Hematopoietic multipotent progenitor cell (in vitro differentiated cells): Measurements from ENCODE around the gene PPP1R13L. TPM values are rescaled to one million over a fixed set of nuclear protein-coding genes. Genes with fewer than 3 reads are reported as not detected.
A peak's percentile ranks its signal among the peaks of the same experiment; 100 is the strongest.

Source experiments
- DNase-seq, 3 donors: peaks; one replicate each; pipeline ENCODE4 v3.0.0-alpha.2; 2011 to 2015; ENCODE audit warnings: low read depth in 2 of 3, low spot score in 2 of 3
- total RNA-seq: library from RNA; depleted of rRNA; stranded (reverse); fragments of >200 nt; gene quantifications from one replicate; pipeline ENCODE4 v1.2.3, GENCODE V29; 2012

PPP1R13L gene
- total RNA-seq, 1 donor = 2.7 TPM

DNA sequence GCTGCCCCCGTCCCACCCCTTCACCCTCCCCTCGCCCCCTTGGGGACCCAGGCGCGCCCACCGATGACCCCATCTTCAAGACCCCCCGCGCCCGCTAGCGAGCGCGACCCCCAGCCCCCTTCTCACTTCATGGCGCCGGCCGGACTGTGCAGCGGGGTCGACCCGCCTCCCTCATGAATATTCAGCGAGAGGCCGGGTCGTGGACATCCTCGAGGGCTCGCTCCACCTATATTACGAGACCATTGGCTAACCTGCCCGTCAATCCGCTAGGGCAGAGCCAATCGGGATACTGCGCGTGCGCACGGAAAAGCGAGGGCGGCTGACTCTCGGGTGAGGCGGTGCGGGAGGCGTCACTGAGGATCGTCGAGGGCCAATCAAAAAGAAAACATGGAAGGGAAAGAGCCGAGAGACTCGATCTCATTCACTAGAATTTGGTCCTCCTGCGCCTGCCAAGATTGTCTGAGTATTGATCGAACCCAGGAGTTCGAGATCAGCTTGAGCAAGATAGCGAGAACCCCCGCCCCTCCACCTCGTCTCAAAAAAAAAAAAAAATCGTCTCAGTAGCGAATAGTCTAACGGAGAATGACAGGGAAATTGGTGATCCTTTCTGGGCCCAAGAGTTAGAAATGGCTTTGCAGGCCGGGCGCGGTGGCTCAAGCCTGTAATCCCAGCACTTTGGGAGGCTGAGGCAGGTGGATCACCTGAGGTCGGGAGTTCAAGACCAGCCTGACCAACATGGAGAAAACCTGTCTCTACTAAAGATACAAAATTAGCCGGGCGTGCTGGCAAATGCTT is 34.3 kb downstream of the PPP1R13L start, which contains the start of gene ERCC2:
TSS of gene ERCC2 (minus strand) at position 164 of the 795 bp plus-strand sequence. CDS start at position 131, 33 bp downstream.
- peak; percentile 99 for DNase-seq

- DNase-seq = no peak
Measured at GRCh38 chr19:45368737-45369340, 36.0 kb downstream of the PPP1R13L start.

- no peak for DNase-seq
Measured at GRCh38 chr19:45368127-45368526, 36.7 kb downstream of the PPP1R13L start.

DNA sequence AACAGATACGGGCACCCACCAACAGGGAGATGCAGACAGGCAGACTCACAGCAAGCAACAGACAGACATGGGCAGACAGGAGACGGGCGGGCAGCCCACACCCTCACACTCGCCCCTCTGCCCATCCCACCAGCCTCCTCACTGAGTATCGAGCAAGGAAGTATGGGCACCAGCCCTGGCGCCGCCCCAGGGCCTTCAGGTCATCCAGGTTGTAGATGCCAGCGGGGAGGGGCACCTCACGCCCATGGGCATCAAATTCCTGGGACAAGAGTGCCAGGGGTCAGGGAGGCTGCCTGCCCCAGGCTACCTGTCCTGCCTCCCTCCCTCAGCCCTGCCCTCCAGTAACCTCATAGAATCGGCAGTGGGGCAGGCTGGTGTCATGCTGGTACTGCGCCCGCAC is 40.2 kb downstream of the PPP1R13L start:
- DNase-seq = no peak

- no peak for DNase-seq
Measured at GRCh38 chr19:45363861-45364459, 40.9 kb downstream of the PPP1R13L start.

DNA sequence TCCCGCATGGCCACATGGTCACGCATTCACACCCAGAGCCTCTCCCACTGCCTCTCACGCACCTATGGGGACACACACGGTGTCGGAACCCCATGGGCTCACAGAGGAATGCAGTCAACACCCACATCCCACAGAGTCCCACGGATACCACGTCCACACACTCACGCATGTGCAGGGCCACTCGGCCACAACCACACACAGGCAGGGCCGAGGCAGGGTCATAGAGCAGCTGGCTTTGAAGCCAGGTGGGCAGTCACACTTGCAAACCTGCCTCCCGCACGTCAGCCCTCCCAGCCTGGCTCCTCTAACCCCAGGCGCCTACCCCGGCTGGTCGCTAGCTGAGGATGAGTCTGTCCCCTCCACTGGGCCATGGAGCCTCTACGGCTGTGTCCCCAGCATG is 42.6 kb downstream of the PPP1R13L start:
- DNase-seq = no peak

DNA sequence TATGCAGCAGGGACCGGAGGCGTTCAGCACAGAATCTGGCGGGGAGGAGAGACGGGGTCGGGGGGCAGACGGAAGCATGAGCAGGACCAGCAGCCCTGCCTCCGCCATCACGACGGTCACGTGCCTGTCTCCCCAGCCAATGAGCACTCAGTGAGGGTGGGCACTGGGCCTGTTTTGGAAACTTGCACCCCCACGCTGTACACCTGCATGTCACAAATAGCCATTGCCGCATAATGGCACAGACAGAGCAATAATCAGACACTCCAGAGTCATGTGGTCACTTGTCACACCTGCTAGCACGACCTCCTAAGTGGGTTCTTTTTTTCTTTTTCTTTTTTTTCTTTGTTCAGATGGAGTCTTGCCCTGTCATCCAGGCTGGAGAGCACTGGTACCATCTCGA is 43.3 kb downstream of the PPP1R13L start:
- DNase-seq = no peak

GRCh38 chr19:45358213-45358792 is 46.6 kb downstream of the PPP1R13L start:
- no peak for DNase-seq

DNA sequence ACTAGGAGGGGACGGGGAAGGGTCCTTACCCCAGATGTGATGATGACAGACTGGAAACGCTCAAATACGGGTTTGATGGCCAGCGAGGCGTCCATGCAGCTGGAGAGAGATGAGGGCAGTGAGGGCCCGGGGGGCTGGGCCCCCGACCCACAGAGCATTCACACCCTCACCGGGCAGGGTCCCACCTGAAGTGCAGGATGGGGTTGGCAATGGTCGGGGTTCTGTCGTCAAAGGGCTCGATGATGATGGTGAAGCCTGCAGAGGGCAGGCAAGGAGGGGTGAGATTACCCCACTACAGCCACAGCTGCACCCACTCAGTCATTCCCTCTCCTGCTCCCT is 47.5 kb downstream of the PPP1R13L start:
- DNase-seq = no peak

DNA sequence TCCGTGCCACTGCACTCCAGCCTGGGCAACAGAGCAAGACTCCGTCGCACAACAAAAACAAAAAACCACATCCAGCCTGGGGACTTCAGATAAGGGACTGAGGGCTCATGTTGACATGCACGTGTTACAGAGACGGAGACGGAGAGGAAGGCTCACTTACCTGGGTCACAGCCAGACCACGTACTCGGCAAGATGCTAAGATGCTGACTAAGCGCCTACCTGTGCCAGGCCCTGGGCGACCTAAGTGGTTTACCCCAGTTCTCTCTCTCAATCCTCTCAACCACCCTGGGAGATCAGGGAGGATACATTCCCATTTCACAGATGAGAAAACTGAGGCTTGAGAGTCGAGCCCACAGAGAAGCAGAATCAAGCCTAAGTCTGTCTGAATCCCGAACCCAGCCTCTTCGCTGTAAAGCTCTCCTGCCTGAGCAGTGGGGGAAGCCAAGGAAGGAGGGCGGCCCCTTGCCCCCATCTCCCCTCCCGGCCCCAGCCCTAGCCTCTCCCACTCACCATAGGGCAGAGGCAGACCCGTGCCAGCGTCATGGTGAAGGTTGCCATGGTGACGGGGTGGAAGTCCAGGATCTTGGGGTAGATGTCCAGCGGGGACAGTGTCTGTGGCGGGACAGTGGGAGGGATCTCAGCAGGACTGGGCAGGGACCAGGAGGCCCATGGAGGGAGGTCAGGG is 48.0 kb downstream of the PPP1R13L start:
- peak in 1 of 3 donors; percentile 28 for DNase-seq

- no peak for DNase-seq
Measured at GRCh38 chr19:45355910-45356309, 49.0 kb downstream of the PPP1R13L start.

DNA sequence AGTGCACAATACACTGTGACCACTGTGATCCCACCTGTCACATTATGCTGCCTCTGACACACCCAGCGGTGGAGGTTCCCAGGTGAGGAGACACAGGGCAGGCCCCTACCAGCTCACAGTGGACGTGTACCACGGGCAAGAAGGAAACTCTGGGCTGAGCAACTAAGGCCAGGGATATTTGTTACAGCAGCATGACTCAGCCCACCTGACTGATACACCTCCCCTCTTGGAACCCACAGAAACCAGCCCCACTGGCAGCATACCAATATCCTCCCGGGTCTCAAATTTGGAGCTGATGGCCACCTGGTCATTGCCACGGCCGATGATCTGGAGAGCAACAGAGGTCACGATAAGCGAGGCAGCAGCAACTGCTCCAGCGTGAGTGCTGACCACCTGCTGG is 49.5 kb downstream of the PPP1R13L start:
- DNase-seq = no peak

DNA sequence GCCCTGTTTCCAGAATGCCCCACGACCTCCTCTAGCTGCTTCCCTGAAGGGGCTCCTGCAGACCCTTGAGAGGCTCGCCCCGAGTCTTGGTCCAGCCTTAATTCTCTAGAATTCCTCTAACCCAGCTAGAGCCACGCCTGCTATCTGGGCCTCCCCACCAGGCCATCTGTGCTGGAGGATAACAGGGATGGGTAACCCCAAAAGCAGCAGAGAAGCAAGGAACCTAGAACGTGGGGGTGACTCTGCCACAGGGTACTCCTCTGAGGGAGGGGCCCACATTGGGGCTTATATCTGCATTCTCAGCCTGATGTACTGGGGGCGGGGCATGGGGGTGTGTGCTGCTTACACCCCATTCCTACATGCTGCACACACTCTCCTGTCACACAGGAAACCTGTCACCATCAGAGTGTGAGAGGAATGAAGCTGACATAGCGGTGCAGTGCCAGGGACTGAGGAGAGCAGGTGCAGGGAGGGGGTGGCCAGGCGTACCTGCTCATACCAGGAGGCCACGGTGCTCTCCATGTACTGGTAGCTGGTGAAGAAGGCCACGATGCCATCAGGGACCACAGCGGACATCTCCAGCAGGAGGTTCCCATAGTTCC is 50.5 kb downstream of the PPP1R13L start:
- DNase-seq = no peak

- no peak for DNase-seq
Measured at GRCh38 chr19:45352914-45353796, 51.7 kb downstream of the PPP1R13L start.

DNA sequence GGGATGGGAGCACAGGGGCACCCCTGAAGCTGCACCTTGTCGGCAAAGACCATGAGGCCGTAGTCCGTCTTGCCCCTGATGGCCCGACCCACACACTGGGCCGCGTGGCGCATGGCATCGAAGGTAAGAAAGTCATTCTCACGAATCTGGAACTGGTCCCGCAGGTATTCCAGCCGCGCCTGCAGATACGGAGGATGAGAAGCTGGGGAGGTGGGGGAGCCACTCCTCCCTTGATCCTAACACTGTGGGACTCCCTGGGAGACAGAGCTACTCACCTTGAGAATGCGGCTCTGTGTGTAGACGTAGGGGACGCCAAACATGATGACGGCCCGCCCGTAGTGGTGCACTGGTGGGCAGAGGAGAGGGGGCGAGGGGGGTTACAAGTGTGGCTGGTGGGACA is 52.4 kb downstream of the PPP1R13L start:
- no peak for DNase-seq

GRCh38 chr19:45352062-45352461 is 52.8 kb downstream of the PPP1R13L start:
- no peak for DNase-seq

DNA sequence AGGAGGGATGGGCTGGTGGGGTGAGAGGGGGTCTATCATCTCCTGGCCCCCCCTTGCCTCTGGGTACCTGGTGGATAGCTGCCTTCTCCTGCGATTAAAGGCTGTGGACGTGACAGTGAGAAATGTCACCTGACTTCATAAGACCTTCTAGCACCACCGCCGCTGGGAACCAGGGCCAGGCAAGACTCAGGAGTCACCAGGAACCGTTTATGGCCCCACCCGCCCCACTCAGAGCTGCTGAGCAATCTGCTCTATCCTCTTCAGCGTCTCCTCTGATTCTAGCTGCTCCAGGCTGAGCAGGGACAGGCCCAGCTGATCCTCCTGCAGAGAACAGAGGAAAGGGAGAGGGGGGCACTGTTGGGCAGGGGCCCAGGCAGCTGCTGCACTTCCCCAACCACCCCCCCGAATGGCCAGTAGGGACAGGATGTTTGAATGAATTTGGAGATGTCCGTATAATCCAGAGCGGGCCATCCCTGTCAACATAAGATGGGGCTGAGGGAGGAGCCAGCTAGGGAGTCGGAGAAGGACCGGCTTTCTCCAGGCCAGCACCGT is 53.4 kb downstream of the PPP1R13L start:
- no peak for DNase-seq

DNA sequence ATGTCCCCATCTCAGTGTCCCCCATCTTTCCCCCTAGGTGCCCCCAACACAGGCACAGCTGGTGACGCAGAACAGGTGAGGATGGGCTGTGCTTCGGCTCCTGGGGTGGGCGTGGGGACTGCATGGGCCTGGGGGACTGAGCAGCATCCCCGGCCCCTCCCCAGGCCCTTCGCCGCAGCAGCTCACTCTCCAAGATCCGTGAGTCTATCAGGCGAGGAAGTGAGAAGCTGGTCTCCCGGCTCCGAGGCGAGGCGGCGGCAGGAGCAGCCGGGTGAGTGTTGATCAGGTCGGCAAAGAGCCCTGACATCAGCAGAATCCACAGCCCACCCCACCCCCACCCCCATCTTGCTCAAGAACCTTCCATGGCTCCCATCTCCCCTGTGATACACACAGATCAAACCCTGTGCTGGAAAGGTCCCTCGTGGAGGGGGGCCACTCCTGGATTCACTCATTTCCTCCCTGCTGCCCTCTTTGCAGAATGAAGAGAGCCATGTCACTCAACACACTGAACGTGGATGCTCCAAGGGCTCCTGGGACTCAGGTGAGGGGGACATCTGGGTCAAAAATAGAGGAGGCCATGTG is 54.3 kb downstream of the PPP1R13L start:
- DNase-seq = no peak

DNA sequence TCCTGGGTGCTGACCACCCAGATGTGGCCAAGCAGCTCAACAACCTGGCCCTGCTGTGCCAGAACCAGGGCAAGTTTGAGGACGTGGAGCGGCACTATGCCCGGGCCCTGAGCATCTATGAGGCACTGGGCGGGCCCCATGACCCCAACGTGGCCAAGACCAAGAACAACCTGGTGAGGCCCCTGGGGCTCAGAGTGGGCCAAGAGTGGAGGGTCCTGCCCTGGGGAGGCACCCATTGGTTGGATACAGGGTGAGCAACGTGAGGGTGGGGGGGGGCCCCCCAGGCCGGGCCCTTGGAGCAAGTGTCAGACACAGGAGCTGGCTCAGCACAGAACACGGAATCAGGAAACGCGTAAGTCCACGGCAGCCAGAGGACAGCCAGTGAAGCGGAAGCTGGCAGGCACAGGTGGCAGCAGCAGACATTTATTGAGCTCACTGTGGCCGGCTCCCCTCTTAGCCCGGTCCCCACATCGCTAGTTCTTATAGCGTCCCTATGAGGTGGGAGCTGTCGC is 55.4 kb downstream of the PPP1R13L start:
- DNase-seq = no peak
